Stimulated activated CD4-positive, alpha-beta T cell treated with anti-CD3 and anti-CD28 coated beads, Interleukin-2, amount 100 ng/mL, for 48 hours (primary cell): ENCODE results near the gene CFAP410.

Experiments used
- DNase-seq, 2 donors: peaks; one replicate each; pipeline ENCODE4 v3.0.0-alpha.2; 2020

The CFAP410 gene

DNA sequence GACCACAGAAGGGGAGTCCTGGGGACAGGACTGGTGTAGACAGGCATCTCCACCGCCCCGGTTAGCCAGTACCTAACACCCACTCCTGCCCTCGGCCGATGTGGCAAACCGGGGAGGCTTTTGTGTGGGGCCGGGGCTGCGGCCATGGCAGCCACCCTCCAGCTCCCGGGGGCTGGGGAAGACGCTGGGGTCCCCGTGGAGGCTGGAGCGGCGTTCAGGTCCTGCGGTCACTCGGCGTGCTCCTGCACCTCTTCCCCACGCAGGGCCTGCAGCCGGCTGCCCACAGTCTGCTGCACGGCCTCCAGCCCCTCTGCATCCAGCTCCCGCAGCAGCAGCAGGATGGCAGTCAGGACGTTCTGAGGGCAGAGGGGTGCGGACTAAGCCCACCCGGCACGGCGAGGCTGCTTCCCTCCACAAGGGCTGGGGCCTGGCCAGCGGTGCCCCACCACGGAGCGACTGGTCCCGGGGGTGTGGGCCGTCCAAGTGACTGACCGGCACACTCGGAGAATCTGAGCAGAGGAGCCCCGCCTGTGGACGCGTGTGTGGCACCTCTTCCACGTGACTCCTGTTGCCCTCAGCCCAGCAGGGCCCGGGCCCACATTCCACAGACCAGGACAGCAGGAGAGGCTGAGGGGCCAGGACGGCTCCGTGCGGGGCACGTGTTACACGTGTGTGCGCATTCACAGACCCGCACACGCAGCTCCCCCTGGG is 9.1 kb downstream of the CFAP410 start:
- DNase-seq, result no peak

DNA sequence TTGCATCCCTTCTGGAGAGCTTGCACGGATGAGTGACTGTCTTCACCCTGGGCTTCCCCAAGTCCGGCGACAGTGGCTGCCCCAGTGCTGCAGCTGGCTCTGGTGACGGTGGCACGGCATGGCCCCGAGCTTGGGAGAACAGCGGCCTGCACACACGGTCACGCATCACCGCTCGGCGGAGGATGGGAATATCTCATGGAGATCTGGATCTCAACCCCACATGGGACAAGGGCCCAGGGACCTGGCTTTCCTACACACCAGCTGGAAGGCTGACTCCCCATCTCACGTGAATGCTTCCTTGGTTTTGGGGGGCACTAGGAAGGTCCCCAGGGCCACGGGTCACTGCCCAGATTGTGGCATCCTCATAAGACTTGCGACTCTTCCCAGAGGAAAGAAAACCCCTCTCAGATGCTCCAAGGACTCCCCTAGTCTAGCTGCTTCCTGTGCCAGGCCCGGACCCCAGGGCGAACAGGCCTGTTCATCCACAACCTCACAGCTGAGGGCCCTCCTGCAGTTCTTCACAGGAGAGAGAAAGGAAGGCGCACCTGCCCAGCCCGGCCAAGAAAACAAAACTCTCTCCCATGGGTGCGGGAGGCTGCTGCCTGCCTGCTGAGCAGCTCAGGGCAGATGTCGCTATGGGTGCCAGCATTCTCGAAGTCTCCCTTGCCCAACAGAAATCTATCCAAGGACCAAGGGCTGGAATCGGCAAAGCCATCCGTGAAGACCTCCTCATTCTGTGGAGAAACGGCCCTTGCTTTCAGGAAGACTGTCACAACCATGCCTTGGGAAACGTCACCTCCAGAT is 9.9 kb downstream of the CFAP410 start:
- no peak for DNase-seq

DNA sequence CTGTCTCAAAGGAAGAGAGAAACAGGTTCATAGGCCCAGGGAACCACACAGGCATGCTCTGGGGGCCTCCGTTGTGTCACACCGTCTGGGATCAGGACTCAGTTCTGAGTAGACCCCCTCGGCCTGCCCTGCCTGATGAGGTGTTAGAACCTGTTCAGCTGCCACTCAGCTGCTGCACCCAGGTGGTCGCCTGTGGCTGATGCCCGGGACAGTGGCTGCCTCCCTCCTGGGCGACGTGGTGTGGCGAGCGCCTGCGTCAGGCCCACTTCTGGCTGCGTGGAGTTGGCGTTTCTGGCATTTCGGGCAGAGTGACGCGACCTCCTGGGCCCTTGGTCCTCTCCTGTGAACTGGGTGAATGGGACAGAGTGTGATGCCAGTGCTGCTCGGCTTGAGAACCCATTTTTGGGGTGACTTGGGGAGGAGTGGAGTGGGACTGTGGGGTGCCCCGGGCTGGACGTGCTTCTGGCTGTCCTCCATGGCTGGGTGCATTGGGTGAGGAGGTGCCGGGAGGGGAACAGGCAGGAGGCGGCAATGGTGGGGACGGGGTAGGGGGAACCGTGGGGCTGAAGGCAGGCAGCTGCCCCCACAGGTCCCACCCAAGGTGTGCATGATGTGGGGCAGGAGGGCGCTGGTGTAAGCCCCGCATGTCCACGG is 10.8 kb downstream of the CFAP410 start:
- no peak for DNase-seq

DNA sequence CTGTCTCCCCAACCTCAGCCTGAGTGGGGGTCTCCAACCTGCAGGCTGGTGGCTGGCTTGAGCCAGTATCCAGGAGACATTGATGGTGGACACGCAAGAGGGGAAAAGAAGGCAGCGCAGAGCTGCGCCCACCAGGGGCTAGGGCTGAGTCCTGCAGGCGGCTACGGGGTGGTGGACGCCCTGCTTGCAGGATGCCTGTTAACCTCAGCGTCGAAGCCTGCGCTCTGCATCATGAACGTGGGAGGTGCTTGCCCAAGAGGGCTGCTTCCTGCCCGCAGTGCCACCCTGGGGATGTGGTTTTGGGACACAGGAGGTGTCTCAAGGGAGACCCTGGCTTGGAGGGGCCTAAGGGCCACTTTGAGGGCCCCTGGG is 11.6 kb downstream of the CFAP410 start:
- DNase-seq, result no peak

DNA sequence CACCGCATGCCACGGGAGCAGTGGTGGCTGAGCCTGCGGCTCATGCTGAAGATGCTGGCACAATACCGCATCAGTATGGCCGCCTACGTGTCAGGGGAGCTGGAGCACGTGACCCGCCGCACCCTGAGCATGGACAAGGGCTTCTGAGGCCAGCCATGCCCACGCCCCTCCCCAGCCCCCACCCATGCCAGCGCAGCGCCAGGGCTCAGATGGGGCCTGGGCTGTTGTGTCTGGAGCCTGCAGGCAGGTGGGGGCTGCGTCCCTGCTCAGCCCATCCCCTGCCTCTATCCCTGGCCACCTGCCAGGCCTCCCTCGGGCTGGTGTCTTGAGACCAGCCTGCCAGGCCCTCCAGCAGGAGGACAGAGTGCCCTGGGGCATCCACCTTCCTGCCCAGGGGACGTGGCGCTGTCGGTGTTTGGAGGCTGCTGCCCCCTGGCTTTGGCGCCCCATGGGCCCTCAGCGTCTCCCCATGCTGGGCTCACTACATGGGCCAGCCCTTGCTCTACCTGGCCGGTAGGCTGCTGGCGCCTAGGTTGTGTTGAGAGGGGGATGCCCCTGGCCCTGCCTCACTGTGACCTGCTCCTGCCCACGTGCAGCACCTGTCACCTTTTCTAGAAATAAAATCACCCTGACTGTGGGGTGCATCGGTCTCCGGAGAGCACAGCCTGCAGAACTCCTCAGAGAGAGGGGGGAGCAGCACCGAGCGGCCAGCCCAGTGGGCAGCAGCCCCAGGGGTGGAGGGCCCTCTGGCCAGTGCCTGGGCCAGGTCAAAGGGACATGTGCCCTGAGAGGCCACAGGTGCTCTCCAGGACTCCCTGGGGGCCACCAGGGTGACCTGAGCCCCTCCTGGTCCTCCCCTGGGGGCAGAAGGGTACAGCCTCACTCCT is 12.2 kb downstream of the CFAP410 start:
- DNase-seq, result no peak

DNA sequence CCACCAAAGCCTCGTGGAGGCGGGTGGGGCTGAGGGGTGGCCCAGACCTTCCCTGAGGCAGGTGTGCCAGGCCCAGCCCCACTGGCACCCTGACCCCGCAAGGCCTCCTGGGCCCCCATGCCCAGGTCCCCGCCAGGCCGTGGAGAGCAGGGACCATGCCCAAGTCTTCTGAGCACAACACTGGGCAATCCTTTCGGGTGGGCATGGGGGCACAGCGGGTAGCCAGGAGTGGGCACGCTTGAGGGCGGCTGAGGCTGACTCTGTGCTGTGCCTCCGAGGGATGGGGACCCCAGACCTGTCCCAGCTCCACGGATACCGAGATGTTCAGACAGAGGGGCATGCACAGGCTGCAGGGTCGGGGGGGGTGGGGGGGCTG is 12.9 kb downstream of the CFAP410 start:
- no peak for DNase-seq

DNA sequence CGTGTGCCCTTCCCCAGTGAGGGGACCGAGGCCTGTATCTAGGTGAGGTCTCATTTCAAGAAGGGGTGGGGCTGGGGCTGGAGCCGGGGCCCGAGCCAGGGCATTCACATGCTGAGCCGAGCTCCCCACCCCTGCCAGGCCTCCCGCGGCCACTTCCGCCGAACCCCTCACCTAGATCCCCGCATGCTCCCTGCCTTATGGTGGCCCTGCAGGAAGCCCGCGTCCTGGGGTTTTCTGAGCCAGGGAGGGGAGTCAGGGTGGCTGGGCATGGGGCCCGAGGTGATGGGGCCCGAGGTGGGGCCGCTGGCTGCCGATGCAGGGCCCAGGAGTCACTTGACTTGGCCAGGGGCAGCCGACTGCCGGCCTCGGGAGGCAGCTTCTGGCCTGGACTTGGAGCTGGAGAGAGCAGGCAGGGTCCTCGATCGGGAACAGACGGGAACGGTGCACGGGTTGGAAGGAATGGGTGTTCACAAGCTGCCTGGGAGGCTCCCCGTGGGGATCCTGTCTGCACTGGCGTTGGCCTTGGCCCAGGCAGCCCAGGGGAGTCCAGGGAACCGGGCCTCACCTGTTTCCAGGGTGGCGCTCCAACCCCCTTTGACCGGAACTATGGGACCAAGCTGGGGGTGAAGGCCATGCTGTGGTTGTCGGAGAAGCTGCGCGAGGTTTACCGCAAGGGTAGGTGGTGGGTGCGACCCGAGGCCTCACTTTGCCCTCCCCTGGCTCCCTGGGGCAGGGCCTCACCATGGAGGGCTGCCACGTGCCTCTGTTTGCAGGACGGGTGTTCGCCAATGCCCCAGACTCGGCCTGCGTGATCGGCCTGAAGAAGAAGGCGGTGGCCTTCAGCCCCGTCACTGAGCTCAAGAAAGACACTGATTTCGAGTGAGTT is 13.6 kb downstream of the CFAP410 start:
- no peak for DNase-seq

DNA sequence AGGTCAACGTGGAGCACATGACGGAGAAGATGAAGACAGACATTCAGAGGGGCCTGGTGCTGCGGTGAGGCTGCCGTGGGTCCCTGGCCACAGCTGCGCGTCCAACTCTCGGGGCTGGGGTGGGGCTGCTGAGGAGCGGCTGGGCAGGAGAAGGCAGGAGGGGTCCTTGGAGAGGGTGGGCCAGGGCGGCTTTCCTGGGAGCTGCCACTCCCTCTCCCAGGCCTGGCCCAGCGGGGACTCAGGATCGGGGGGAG is 14.4 kb downstream of the CFAP410 start:
- DNase-seq, result no peak

DNA sequence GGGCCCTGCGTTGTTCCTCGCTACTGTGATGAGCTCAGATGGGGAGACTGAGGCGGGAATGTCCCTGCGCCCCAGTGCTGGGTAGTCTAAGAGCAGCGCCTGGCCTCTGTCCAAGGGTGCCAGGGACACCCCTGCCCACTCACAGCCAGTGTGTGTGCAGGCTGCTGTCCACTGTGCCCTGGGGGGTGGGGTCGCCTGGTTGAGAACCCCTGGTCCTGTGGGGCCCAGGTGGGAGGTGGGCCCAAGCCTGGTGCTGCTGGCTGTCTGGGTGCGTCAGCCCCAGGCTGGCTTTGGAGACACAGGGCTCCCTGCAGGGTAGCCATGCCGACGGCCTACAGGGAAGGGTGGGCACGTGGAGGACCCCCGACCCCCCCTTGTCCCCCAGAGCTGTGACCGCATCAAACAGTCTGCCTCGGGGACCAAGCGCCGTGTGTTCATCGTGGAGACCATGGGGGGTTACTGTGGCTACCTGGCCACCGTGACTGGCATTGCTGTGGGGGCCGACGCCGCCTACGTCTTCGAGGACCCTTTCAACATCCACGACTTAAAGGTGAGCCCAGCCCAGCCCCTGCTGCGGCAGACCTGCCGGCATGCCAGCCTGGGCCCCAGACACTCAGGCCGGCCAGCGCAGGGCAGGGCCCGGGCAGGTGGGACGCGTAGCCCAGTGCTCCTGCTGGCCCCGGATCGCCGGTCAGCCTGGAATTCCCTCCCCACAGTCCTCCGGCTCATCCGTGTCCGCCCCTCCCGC is 14.9 kb downstream of the CFAP410 start:
- DNase-seq, result no peak

DNA sequence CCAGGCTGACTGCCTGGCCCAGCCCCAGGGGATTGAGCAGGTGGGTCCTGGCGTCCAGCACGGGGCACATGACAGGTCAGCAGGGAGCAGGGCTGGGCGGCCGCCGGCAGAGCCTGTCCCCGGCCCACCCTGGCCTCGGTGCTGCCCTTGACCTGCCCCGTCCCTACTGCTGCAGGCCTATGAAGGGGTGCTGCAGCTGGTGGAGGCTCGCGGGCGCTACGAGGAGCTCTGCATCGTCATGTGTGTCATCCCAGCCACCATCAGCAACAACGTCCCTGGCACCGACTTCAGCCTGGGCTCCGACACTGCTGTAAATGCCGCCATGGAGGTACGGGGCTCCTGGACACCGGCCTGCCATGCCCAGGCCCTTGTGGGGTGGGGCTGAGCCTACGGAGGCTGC is 15.6 kb downstream of the CFAP410 start:
- no peak for DNase-seq

DNA sequence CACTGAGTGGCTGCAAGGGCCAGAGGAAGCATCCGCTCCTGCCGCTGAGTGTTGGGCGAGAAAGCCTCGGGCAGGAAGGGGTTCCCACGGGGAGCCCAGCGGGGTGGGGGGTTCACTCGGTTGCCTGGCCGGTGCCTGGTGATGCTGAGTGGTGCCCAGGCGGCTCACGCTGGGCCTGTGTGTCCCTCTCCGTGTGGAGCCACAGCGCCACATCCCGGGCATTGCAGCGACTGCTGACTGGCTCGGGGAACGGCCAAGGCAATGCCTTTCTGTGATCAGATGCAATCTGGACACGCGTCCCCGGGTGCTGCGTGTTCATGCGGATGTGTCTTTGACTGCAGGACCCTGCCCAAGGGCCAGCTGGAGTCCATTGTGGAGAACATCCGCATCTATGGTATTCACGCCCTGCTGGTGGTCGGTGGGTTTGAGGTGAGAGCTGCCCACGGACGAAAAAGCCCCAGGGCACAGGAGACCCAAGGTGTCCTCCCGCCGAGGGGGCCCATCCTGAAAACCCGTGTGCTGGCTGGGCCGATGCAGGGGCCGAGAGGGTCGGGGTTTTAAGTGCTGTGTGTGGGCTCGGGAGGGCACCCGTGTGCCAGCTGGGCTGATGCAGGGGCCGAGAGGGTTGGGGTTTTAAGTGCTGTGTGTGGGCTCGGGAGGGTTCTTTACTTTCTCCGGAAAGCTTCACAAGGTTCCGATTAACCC is 16.4 kb downstream of the CFAP410 start:
- no peak for DNase-seq

DNA sequence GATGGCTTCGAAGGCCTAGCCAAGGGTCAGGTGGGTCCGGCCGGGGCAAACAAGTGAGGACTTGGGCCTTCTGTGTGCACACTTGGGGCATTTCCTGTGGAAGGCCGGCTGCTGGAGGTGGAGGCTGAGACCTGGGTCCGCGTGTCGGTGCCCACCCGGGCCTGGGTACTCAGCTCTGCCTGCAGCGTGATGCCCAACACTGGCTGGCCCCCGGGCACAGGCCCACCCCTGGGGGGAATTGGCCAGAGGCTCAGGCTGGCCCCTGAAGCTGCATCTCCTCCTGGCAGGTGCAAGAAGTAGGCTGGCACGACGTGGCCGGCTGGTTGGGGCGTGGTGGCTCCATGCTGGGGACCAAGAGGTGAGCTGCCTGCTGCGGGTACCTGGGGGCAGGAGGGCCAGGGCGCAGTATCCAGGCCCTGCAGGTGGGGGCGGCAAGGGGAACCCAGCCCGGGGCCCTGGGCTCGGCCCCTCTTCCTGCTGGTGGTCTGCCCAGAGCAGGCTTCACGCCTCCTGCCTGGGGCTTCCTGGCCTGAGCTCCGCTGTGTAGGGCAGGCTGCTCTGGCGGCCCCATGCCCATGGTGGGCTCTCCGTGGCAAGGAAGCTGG is 17.2 kb downstream of the CFAP410 start:
- no peak for DNase-seq

DNA sequence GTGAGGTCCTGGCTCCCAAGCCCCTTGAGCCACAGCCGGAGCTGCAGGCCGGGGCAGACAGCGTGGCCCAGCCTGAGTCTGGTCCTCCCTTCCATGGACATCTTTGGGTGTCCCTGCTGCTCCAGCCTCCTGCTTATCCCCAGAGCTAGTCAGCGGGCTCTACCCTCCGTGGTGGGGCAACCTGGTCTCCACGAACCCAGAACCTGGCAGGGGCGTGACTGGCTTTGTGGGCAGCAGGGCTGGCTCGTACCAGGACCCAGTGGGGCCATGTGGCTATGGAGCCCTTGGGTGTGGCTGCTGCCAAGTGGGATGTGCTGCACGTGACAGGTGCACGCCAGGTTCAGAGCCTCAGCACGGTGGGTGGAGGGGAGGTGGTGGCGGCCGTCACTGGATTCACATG is 18.3 kb downstream of the CFAP410 start:
- no peak for DNase-seq

DNA sequence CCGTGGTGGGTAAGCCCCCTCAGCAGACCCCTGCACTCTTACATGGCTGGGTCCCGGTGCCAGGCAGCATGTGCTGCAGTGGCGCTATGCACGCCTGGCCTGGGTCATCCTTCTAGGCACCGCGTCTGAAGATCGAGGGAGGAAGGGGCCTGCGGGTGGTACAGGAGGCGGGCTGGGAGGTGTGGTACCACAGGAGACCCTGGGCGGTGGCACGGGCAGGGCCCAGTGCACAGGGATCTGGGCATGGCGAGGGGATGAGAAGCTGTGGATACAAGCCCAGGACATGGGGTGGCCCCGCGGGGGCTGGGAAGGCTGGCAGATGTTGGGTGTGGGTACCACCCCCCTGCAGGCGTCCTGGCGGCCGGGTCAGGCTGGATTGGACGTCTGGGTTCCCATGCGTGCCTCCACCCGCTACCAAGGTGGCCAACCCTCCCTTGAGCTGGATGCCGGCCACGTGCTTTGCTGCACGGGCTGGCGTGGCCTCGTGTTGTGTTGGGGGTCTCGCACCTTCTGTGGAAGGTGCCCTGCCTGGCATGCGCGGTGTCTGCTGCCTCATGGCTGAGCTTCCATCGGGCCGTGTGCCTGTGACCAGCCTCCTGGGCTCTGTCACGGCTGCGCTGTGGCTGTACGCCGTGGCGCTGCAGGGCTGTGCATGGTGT is 19.7 kb downstream of the CFAP410 start:
- no peak for DNase-seq

DNA sequence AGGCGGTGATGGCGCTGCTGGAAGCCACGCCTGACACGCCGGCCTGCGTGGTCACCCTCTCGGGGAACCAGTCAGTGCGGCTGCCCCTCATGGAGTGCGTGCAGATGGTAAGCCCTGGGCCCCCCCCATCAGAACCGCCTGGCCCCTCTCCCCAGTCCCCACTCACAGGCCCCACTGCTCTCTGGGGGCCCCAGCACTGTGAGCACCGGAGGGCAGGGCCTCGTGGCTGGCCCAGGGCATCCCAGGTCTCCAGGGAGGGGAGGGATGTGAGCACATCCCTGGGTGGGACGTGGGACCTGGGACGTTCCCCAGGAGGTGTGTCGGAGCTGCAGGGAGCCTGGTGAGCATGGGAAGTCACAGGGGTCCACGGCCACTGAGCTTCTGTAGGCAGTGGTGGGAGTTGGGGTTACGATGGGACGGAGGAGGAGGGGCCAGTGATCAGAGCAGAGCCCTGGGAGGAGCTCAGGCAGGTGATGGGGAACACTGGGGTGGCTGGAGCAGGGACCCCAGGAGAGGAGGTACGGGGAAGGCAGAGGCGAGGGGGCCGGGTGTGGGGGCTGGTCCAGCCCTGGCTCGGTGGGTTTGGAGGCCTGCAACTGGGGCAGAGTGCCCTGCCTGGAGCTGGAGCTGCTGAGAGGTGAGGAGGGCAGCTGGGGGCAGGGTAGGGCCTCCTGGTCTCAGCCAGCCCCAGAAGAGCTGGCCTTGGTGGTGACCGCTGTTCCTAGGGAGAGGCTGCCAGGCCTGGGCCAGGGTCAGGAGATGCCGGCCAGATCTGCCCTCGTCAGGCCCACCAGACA is 20.5 kb downstream of the CFAP410 start:
- DNase-seq, result no peak

DNA sequence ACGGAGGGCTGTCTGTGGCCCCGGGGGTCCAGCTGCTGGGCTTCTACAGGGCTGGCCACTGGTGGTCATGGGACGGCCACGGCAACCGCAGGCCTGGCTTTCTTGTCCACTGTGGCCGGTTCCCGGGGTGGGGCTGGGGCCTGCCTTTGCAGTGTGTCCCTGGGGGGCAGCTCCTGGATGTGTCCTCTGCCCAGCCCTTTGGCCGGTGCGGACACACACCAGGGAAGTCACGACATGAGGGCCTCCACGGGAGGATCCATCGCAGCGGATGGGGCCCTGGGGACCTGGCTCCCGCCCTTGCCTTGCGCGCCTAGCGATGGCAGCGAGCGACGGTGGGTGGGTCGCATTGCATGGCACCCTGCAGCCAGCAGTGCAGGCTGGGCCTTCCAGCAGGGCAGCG is 21.3 kb downstream of the CFAP410 start:
- no peak for DNase-seq

DNA sequence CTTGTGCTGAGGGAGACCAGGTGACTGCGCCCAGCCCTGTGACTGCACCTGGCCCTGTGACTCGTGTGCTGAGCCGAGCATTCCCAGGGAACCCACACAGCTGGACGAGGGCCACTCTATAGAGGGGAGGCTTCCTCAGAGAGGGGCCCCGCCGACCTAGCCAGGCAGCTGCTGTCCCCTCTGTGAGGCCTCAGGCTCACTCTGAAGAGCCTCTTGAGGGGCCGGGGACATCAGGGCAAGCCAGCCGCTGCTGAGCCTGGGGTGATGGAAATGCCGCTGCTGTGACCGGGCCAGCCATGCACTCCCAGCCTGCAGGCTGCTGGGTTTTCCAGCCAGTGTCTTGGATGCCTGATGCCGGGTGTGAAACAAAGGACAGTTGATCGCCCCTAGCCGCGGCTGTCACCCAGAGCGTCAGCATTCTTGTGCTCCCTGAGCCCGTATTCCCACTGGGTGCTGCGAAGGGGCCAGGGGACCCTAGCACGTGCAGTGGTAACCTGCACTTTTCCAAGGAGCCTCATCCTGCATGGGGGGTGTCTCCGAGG is 21.9 kb downstream of the CFAP410 start:
- no peak for DNase-seq

DNA sequence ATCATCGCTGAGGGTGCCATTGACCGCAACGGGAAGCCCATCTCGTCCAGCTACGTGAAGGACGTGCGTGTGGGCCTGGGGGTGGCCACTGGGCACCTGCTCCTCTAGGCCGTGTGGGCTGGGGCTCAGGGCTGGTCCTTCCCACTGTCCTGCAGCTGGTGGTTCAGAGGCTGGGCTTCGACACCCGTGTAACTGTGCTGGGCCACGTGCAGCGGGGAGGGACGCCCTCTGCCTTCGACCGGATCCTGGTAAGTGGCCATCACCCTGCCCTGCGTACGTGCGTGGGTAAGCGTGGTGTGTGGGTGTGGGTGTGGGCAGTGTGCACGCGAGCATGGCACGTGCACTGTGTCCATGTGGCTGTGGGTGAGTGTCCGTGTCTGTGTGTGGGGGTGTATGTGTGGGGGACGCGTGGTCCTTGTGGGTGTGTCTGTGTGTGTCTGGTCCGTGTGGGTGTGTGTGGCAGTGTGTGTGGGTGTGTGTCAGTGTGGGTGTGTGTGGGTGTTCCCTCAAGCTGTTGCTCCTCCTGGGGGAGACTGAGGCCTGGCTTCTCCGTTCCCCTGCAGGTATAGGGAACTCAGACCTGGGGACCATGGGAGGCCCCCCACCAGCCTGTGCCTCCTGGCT is 22.8 kb downstream of the CFAP410 start:
- DNase-seq, result no peak
